A549 (cell line): Measurements from ENCODE around the gene BST1. TPM values are rescaled to one million over a fixed set of nuclear protein-coding genes. Genes with fewer than 3 reads are reported as not detected.
"Not testable (repeated sequence)": the region's sequence is repeated elsewhere in the genome, so short reads cannot be mapped to it uniquely, and the experiment has no call there.

Experiments used
- ATAC-seq, 2 experiments: fragments of 200-7000 bp in 1 of 2; fragments of >200 bp in 1 of 2; cut with Nextera tagmentation in 1 of 2; cut with Tn5 transposase in 1 of 2; 3 replicates each; pipeline versions ENCODE4 v1.8.0 to v1.9.1; 2018 to 2020; ENCODE audit warnings: mild to moderate bottlenecking in 1 of 2, moderate library complexity in 1 of 2
- CTCF ChIA-PET: fragments of 300-600 bp; sonication (Branson Sonifier 250); formaldehyde crosslinking; extraction: SDS; loops from one replicate; lab custom pipeline; 2021; ENCODE audit warnings: antibody characterized with exemption, inconsistent platforms; lab: Yijun Ruan, JAX
- POLR2A ChIA-PET: fragments of 350-600 bp; formaldehyde crosslinking; extraction: SDS; loops from one replicate; lab custom pipeline; 2021; ENCODE audit warnings: antibody characterized with exemption, inconsistent platforms; lab: Yijun Ruan, JAX
- DNase-seq, 2 experiments: peaks; one replicate each; pipeline versions ENCODE4 v3.0.0 to v3.0.0-alpha.2; 2011 to 2016; ENCODE audit warnings: low read depth in 1 of 2, low spot score in 1 of 2
- FAIRE-seq: peaks from 2 replicates; lab custom pipeline; 2011; peaks lifted over from hg19 to GRCh38; lab: Jason Lieb, UNC
- H3K27ac ChIP-seq, 2 experiments: fragments of >200 bp; sonication (Bioruptor Twin); formaldehyde crosslinking; 3 replicates each; pipeline ENCODE4 v1.5.1; 2016 to 2017
- H3K4me1 ChIP-seq: fragments of >200 bp; sonication (Bioruptor Twin); formaldehyde crosslinking; 3 replicates; pipeline ENCODE4 v1.6.1; 2016
- H3K4me2 ChIP-seq: fragments of >200 bp; sonication (Bioruptor Twin); formaldehyde crosslinking; 3 replicates; pipeline ENCODE4 v1.6.1; 2016
- H3K4me3 ChIP-seq: fragments of >200 bp; sonication (Bioruptor Twin); formaldehyde crosslinking; 3 replicates; pipeline ENCODE4 v1.5.1; 2016
- H3K9me3 ChIP-seq: fragments of >200 bp; sonication (Bioruptor Twin); formaldehyde crosslinking; 3 replicates; pipeline ENCODE4 v1.6.1; 2016
- BCL3 ChIP-seq: fragments of >200 bp; sonication (Bioruptor Twin); formaldehyde crosslinking; IDR thresholded peaks from 3 replicates; pipeline ENCODE4 v1.6.1; 2016
- CBX2 ChIP-seq: fragments of 200-600 bp; sonication (generic); IDR thresholded peaks from 2 replicates; pipeline ENCODE4 v1.6.1; 2016; ENCODE audit warnings: low read depth, mild to moderate bottlenecking, borderline replicate concordance
- CBX8 ChIP-seq: fragments of 200-600 bp; sonication (generic); IDR thresholded peaks from 2 replicates; pipeline ENCODE4 v1.6.1; 2016
- CHD4 ChIP-seq: fragments of 200-600 bp; sonication (generic); IDR thresholded peaks from 2 replicates; pipeline ENCODE4 v1.6.1; 2016; ENCODE audit warnings: antibody characterized with exemption, mild to moderate bottlenecking, borderline replicate concordance
- CTCF ChIP-seq: fragments of >200 bp; sonication (Bioruptor Twin); formaldehyde crosslinking; IDR thresholded peaks from 3 replicates; pipeline ENCODE4 v1.5.1; 2016
- EHMT2 ChIP-seq: fragments of 200-600 bp; sonication (generic); IDR thresholded peaks from 2 replicates; pipeline ENCODE4 v1.6.1; 2016; ENCODE audit warnings: antibody characterized with exemption, low read depth, mild to moderate bottlenecking, moderate library complexity
- ELK1 ChIP-seq: fragments of 150-350 bp; IDR thresholded peaks from 2 replicates; pipeline ENCODE4 v1.6.1; 2014; ENCODE audit warnings: low read depth, mild to moderate bottlenecking, low read length
- EP300 ChIP-seq, 2 experiments: fragments of >200 bp; sonication (Bioruptor Twin); formaldehyde crosslinking; IDR thresholded peaks; 2 replicates in 1 of 2; 3 replicates in 1 of 2; pipeline ENCODE4 v1.6.1; 2016 to 2017
- ESRRA ChIP-seq: fragments of 150-350 bp; IDR thresholded peaks from 2 replicates; pipeline ENCODE4 v1.6.1; 2014; ENCODE audit warnings: mild to moderate bottlenecking, low read length, borderline replicate concordance
- FOSL2 ChIP-seq, 2 experiments: fragments of 450-650 bp in 1 of 2; fragments of >200 bp in 1 of 2; sonication (Bioruptor Twin) in 1 of 2; formaldehyde crosslinking; IDR thresholded peaks; 2 replicates each; pipeline versions ENCODE4 v1.5.0 to v1.6.1; 2016 to 2020; ENCODE audit warnings: mild to moderate bottlenecking in 1 of 2, moderate library complexity in 1 of 2
- HDAC2 ChIP-seq: fragments of 200-600 bp; sonication (generic); IDR thresholded peaks from 2 replicates; pipeline ENCODE4 v1.6.1; 2016
- HES2 ChIP-seq: fragments of >200 bp; sonication (Bioruptor Twin); formaldehyde crosslinking; IDR thresholded peaks from 2 replicates; pipeline ENCODE4 v1.6.1; 2016
- HEYL ChIP-seq: fragments of 250-450 bp; sonication (Bioruptor Pico); IDR thresholded peaks from 2 replicates; pipeline ENCODE4 v1.8.0; 2021; ENCODE audit warnings: mild to moderate bottlenecking, moderate library complexity
- HMGXB4 ChIP-seq: fragments of 250-450 bp; sonication (Bioruptor Pico); IDR thresholded peaks from 2 replicates; pipeline ENCODE4 v1.5.0; 2021; ENCODE audit warnings: mild to moderate bottlenecking, moderate library complexity, borderline replicate concordance
- HOXA7 ChIP-seq: fragments of 250-450 bp; sonication (Bioruptor Pico); IDR thresholded peaks from 2 replicates; pipeline ENCODE4 v1.5.0; 2020; ENCODE audit warnings: mild to moderate bottlenecking, moderate library complexity
- HOXB13 ChIP-seq: fragments of 250-450 bp; sonication (Bioruptor Pico); IDR thresholded peaks from 2 replicates; pipeline ENCODE4 v1.5.0; 2020; ENCODE audit warnings: low read depth, mild to moderate bottlenecking, moderate library complexity
- KDM1A ChIP-seq: fragments of 200-600 bp; sonication (generic); IDR thresholded peaks from 2 replicates; pipeline ENCODE4 v1.6.1; 2016; ENCODE audit warnings: low read depth, mild to moderate bottlenecking
- MYC ChIP-seq: IDR thresholded peaks from 2 replicates; pipeline ENCODE4 v1.6.1; 2012; ENCODE audit warnings: mild to moderate bottlenecking, inconsistent platforms, low read length, improper control_type of control experiment, borderline replicate concordance
- NFE2L2 ChIP-seq: fragments of 150-350 bp; conservative IDR thresholded peaks from 2 replicates; pipeline ENCODE4 v1.6.1; 2014; ENCODE audit warnings: low read length
- NPAS2 ChIP-seq: fragments of 250-450 bp; sonication (Bioruptor Pico); IDR thresholded peaks from 2 replicates; pipeline ENCODE4 v1.8.0; 2022; ENCODE audit warnings: mild to moderate bottlenecking, moderate library complexity, borderline replicate concordance
- NR3C1 ChIP-seq: fragments of >200 bp; sonication (Bioruptor Twin); formaldehyde crosslinking; IDR thresholded peaks from 3 replicates; pipeline ENCODE4 v1.6.1; 2017
- PHF8 ChIP-seq: fragments of 200-600 bp; sonication (generic); IDR thresholded peaks from 2 replicates; pipeline ENCODE4 v1.6.1; 2016; ENCODE audit warnings: low read depth, mild to moderate bottlenecking, antibody characterized with exemption, moderate library complexity, borderline replicate concordance
- RAD21 ChIP-seq, 2 experiments: fragments of >200 bp in 1 of 2; sonication (Bioruptor Twin) in 1 of 2; formaldehyde crosslinking in 1 of 2; IDR thresholded peaks in 1 of 2; conservative IDR thresholded peaks in 1 of 2; 2 replicates in 1 of 2; 3 replicates in 1 of 2; pipeline ENCODE4 v1.6.1; 2012 to 2018; ENCODE audit warnings: inconsistent platforms in 1 of 2
- RCOR1 ChIP-seq: fragments of 150-350 bp; IDR thresholded peaks from 2 replicates; pipeline ENCODE4 v1.6.1; 2014; ENCODE audit warnings: antibody characterized with exemption, low read length, low read depth
- RNF2 ChIP-seq: fragments of 200-600 bp; sonication (generic); IDR thresholded peaks from 2 replicates; pipeline ENCODE4 v1.6.1; 2016; ENCODE audit warnings: low read depth, mild to moderate bottlenecking, antibody characterized with exemption, moderate library complexity, borderline replicate concordance
- ZFP36 ChIP-seq: fragments of 450-650 bp; IDR thresholded peaks from 2 replicates; pipeline ENCODE4 v1.6.1; 2014; ENCODE audit warnings: borderline replicate concordance; ENCODE audit not compliant: partially characterized antibody
- WGBS: methylation state at CpG from one replicate; pipeline ENCODE4 v1.1.6; 2017; ENCODE audit errors: missing lambda C conversion rate; 5-methylcytosine and 5-hydroxymethylcytosine counted together
- polyA plus RNA-seq, 4 experiments: library from polyadenylated mRNA; depleted of rRNA in 3 of 4; stranded (reverse); fragments of >200 nt; fragmentation: RNase III in 1 of 4; extraction: RNeasy Plus Mini Kit Qiagen cat#74134 plus additional on column Dnase treatment in 1 of 4; gene quantifications; 2 replicates in 3 of 4; 3 replicates in 1 of 4; pipeline ENCODE4 v1.2.3, GENCODE V29; 2011 to 2017

The BST1 gene
- polyA plus RNA-seq, 2 of the 4 experiments (the other 2 are of a cell fraction), result 11.7 to 16.0 TPM

GRCh38 chr4:15756361-15756861 lies 53.5 kb downstream of the BST1 start:
- ChIA-PET CTCF (interaction anchor here (0.6 to 1.4 kb wide), 6 partner anchors 10 to 277 kb away, joined by 3 to 6 read pairs (median 4); no protein-coding TSS in a partner anchor), POLR2A (no interaction called here)
- peak in 1 of 2 experiments; percentile 37 for DNase-seq
- no peak for FAIRE-seq
- ATAC-seq, result peak; percentile 87 to 93
- no peak overlapping the region for H3K27ac ChIP-seq
- no peak overlapping the region for H3K4me2 ChIP-seq
- no peaks in the 10 kb centered on the region for H3K4me1 ChIP-seq
- no peak for TF ChIP-seq HOXB13
- TF ChIP-seq RAD21 (conservative IDR thresholded peaks at IDR 0.05 in 1 of 2, IDR thresholded peaks at IDR 0.05 in 1 of 2), result peak in 1 of 2 experiments; percentile 18; a peak in 1 of 5 replicates
- TF ChIP-seq CTCF, result no peak
- 21% methylated on average over 6 of the region's 6 CpGs for WGBS
- H3K4me3 ChIP-seq, result no peak overlapping the region
- no peaks in the 10 kb centered on the region for H3K9me3 ChIP-seq

GRCh38 chr4:15757054-15757453 lies 54.2 kb downstream of the BST1 start:
- Histone ChIP-seq H3K9me3 (no peaks in the 10 kb centered on the region), H3K27ac (no peak overlapping the region), H3K4me1 (no peaks in the 10 kb centered on the region), H3K4me3 (no peak overlapping the region), H3K4me2 (no peak overlapping the region)
- ChIA-PET CTCF (interaction anchor here (0.5 to 1.4 kb wide), 4 partner anchors 13 to 278 kb away, joined by 3 to 6 read pairs (median 4); no protein-coding TSS in a partner anchor), POLR2A (no interaction called here)
- 68% methylated on average over 4 of the region's 4 CpGs for WGBS
- FAIRE-seq, result no peak
- no peak for DNase-seq
- TF ChIP-seq MYC (no peak), ELK1 (no peak), PHF8 (no peak), KDM1A (no peak), NPAS2 (CRISPR knock-in tag) (no peak)
- no peak for ATAC-seq

GRCh38 chr4:15758294-15758693 lies 55.4 kb downstream of the BST1 start:
- no peak overlapping the region for H3K4me2 ChIP-seq
- no peak for ATAC-seq
- DNase-seq, result no peak
- H3K4me1 ChIP-seq, result no peaks in the 10 kb centered on the region
- ChIA-PET POLR2A (no interaction called here), CTCF (no interaction called here)
- 84% methylated on average over 4 of the region's 4 CpGs for WGBS
- H3K9me3 ChIP-seq, result no peaks in the 10 kb centered on the region
- H3K4me3 ChIP-seq, result no peak overlapping the region
- no peak for FAIRE-seq
- no peak for TF ChIP-seq HOXA7 (CRISPR knock-in tag)
- no peak for TF ChIP-seq NFE2L2
- no peak for TF ChIP-seq HES2
- TF ChIP-seq RCOR1, result no peak
- no peak for TF ChIP-seq CBX2
- no peak for TF ChIP-seq ESRRA
- no peak for TF ChIP-seq HDAC2
- no peak for TF ChIP-seq CHD4
- no peak for TF ChIP-seq FOSL2 (IDR thresholded peaks at IDR 0.05)
- TF ChIP-seq FOSL2 (CRISPR knock-in tag; IDR thresholded peaks at IDR 0.05), result no peak
- TF ChIP-seq EP300 (IDR thresholded peaks at IDR 0.05), result no peak
- TF ChIP-seq ZFP36, result no peak
- TF ChIP-seq RNF2, result no peak
- TF ChIP-seq HMGXB4 (CRISPR knock-in tag), result no peak
- no peak for TF ChIP-seq HEYL (CRISPR knock-in tag)
- no peak for TF ChIP-seq CBX8
- no peak for TF ChIP-seq BCL3
- no peak for TF ChIP-seq EHMT2
- TF ChIP-seq PHF8, result no peak
- no peak for TF ChIP-seq NR3C1
- TF ChIP-seq, all 56 proteins: peak for 0
- no peak overlapping the region for H3K27ac ChIP-seq

GRCh38 chr4:15762460-15762859 lies 59.6 kb downstream of the BST1 start:
- H3K27ac ChIP-seq, H3K4me1 ChIP-seq, H3K4me2 ChIP-seq, DNase-seq, FAIRE-seq, CTCF ChIA-PET, H3K9me3 ChIP-seq, H3K4me3 ChIP-seq, POLR2A ChIA-PET, ATAC-seq: not testable (repeated sequence)
